ENCODE results near the gene DNAJC18.
"Not testable (repeated sequence)": the region's sequence is repeated elsewhere in the genome, so short reads cannot be mapped to it uniquely, and the experiment has no call there.

Gene DNAJC18

GRCh38 chr5:139460455-139460854 is 21.1 kb upstream of the DNAJC18 start:
- DNase-seq, result no peak

GRCh38 chr5:139459451-139459934 is 20.2 kb upstream of the DNAJC18 start:
- no peak for DNase-seq

GRCh38 chr5:139458580-139459407 is 19.5 kb upstream of the DNAJC18 start:
- DNase-seq, result peak; percentile 69 to 75 (median 72)

GRCh38 chr5:139457653-139458306 is 18.5 kb upstream of the DNAJC18 start:
- DNase-seq, result no peak

GRCh38 chr5:139457241-139457640 is 17.9 kb upstream of the DNAJC18 start:
- no peak for DNase-seq

- no peak for DNase-seq
These were observed 17.5 kb upstream of the DNAJC18 start for GRCh38 chr5:139456776-139457175.

- no peak for DNase-seq
These were observed 15.4 kb upstream of the DNAJC18 start for GRCh38 chr5:139454568-139455290.

- DNase-seq, result no peak
These were observed 14.6 kb upstream of the DNAJC18 start for GRCh38 chr5:139453683-139454567.

- DNase-seq, result no peak
These were observed 12.7 kb upstream of the DNAJC18 start for GRCh38 chr5:139451878-139452660.

GRCh38 chr5:139451176-139451575 is 11.9 kb upstream of the DNAJC18 start:
- no peak for DNase-seq

GRCh38 chr5:139446956-139447779 is 7.8 kb upstream of the DNAJC18 start:
- peak in 2 of 3 donors; percentile 19 to 43 for DNase-seq

- no peak for DNase-seq
These were observed 6.2 kb upstream of the DNAJC18 start for GRCh38 chr5:139445325-139446170.

- no peak for DNase-seq
These were observed 4.6 kb upstream of the DNAJC18 start for GRCh38 chr5:139443831-139444453.

GRCh38 chr5:139440416-139440815 is 1.1 kb upstream of the DNAJC18 start:
- not testable (repeated sequence) for DNase-seq

- DNase-seq, result no peak
These were observed 665 bp downstream of the DNAJC18 start for GRCh38 chr5:139438707-139439012.

GRCh38 chr5:139435676-139436075 is 3.6 kb downstream of the DNAJC18 start:
- DNase-seq, result no peak

- DNase-seq, result no peak
These were observed 7.6 kb downstream of the DNAJC18 start for GRCh38 chr5:139431706-139432105.

GRCh38 chr5:139430015-139430414 is 9.3 kb downstream of the DNAJC18 start:
- DNase-seq, result no peak

- no peak for DNase-seq
These were observed 13.0 kb downstream of the DNAJC18 start for GRCh38 chr5:139426203-139426885.
